OCI-LY7 (cell line): ENCODE measurements around the gene FSIP2.

Source experiments
- CTCF ChIP-seq: fragments of 200-600 bp; sonication (generic); conservative IDR thresholded peaks from 2 replicates; pipeline ENCODE4 v1.5.1; 2014; ENCODE audit warnings: mild to moderate bottlenecking, antibody characterized with exemption, low read length, moderate library complexity, mixed read lengths
- EZH2phosphoT487 ChIP-seq: fragments of 200-600 bp; sonication (generic); IDR thresholded peaks from 2 replicates; pipeline ENCODE4 v1.6.1; 2018; ENCODE audit warnings: low read depth, borderline replicate concordance, mild to moderate bottlenecking, mixed run types, antibody characterized with exemption, low read length, moderate library complexity, mixed read lengths

- TF ChIP-seq EZH2phosphoT487, result no peak
- TF ChIP-seq CTCF, result no peak
These were observed 121.7 kb downstream of the FSIP2 start for GRCh38 chr2:185860321-185860720.
